K562 (cell line): ENCODE data around the gene GALM. TPM values are rescaled to one million over a fixed set of nuclear protein-coding genes. Genes with fewer than 3 reads are reported as not detected.
A peak's percentile ranks its signal among the peaks of the same experiment; 100 is the strongest.

Source experiments
- DACH1 ChIP-seq: fragments of 450-650 bp; IDR thresholded peaks from 2 replicates; pipeline ENCODE4 v1.6.1; 2018; ENCODE audit not compliant: partially characterized antibody
- ELF4 ChIP-seq: fragments of 450-650 bp; formaldehyde crosslinking; IDR thresholded peaks from 2 replicates; pipeline ENCODE4 v1.4.0; 2022; ENCODE audit warnings: missing genetic modification characterization
- FOXA3 ChIP-seq, 2 experiments: fragments of 450-650 bp in 1 of 2; sonication (generic) in 1 of 2; formaldehyde crosslinking; IDR thresholded peaks in 1 of 2; conservative IDR thresholded peaks in 1 of 2; 2 replicates each; pipeline versions ENCODE4 v1.4.0 to v1.8.0; 2020 to 2022; ENCODE audit warnings: mild to moderate bottlenecking in 2 of 2, missing genetic modification reagents in 1 of 2
- GTF2F1 ChIP-seq: IDR thresholded peaks from 2 replicates; pipeline ENCODE4 v1.6.1; 2011; ENCODE audit warnings: low read depth, low read length, improper control_type of control experiment
- MAFF ChIP-seq: IDR thresholded peaks from 2 replicates; pipeline ENCODE4 v1.6.1; 2012; ENCODE audit warnings: low read length, improper control_type of control experiment
- MCM2 ChIP-seq: fragments of 450-650 bp; IDR thresholded peaks from 2 replicates; pipeline ENCODE4 v1.6.1; 2017; ENCODE audit warnings: low read depth, mild to moderate bottlenecking
- NONO ChIP-seq, 2 experiments: fragments of 200-400 bp in 1 of 2; fragments of 450-650 bp in 1 of 2; formaldehyde crosslinking in 1 of 2; IDR thresholded peaks; 2 replicates each; pipeline ENCODE4 v1.6.1; 2017; ENCODE audit warnings: low read depth in 2 of 2, mild to moderate bottlenecking in 2 of 2, moderate library complexity in 2 of 2, low read length in 1 of 2
- NR2C1 ChIP-seq, 2 experiments: fragments of 450-650 bp; IDR thresholded peaks; 2 replicates each; pipeline ENCODE4 v1.6.1; 2017; ENCODE audit warnings: mild to moderate bottlenecking in 2 of 2, antibody characterized with exemption in 1 of 2, inconsistent platforms in 1 of 2, missing compliant biosample characterization in 1 of 2, missing genetic modification characterization in 1 of 2
- PTBP1 ChIP-seq: fragments of 200-400 bp; formaldehyde crosslinking; IDR thresholded peaks from 2 replicates; pipeline ENCODE4 v1.6.1; 2017; ENCODE audit warnings: low read depth, low read length
- RBM17 ChIP-seq: fragments of 200-400 bp; formaldehyde crosslinking; IDR thresholded peaks from 2 replicates; pipeline ENCODE4 v1.6.1; 2017; ENCODE audit warnings: low read depth, mild to moderate bottlenecking, low read length, borderline replicate concordance
- SOX6 ChIP-seq: fragments of 450-650 bp; IDR thresholded peaks from 2 replicates; pipeline ENCODE4 v1.6.1; 2014; ENCODE audit warnings: mild to moderate bottlenecking
- TCF7L2 ChIP-seq: fragments of 150-350 bp; IDR thresholded peaks from 2 replicates; pipeline ENCODE4 v1.6.1; 2016; ENCODE audit warnings: low read depth, mild to moderate bottlenecking, low read length, moderate library complexity
- ZNF217 ChIP-seq: sonication (generic); formaldehyde crosslinking; IDR thresholded peaks from 2 replicates; pipeline ENCODE4 v1.8.0; 2022; ENCODE audit warnings: mild to moderate bottlenecking, missing genetic modification reagents
- ZNF274 ChIP-seq: IDR thresholded peaks from 2 replicates; pipeline ENCODE4 v1.6.1; 2011; ENCODE audit warnings: low read depth, mild to moderate bottlenecking, low read length, moderate library complexity, borderline replicate concordance
- ZNF282 ChIP-seq: sonication (generic); formaldehyde crosslinking; IDR thresholded peaks from 2 replicates; pipeline ENCODE4 v1.8.1; 2023; ENCODE audit warnings: missing genetic modification reagents
- ZNF316 ChIP-seq: fragments of 450-650 bp; IDR thresholded peaks from 2 replicates; pipeline ENCODE4 v1.6.1; 2016
- ZNF644 ChIP-seq: fragments of 200-800 bp; sonication (Bioruptor generic); IDR thresholded peaks from 2 replicates; pipeline ENCODE4 v1.6.1; 2016; ENCODE audit warnings: low read depth, missing genetic modification characterization, missing compliant biosample characterization
- ZNF785 ChIP-seq: fragments of 250-450 bp; sonication (Bioruptor Pico); IDR thresholded peaks from 2 replicates; pipeline ENCODE4 v1.4.0; 2020; ENCODE audit warnings: mild to moderate bottlenecking
- polyA plus RNA-seq, 8 experiments: library from polyadenylated mRNA; depleted of rRNA in 4 of 8; stranded (reverse) in 5 of 8; unstranded in 3 of 8; fragments of >200 nt; fragmentation: Nextera tagmentation in 2 of 8; fragmentation: Illumina TruSeq in 1 of 8; extraction: Ambion mirVana in 2 of 8; extraction: Trizol in 1 of 8; gene quantifications; 2 replicates each; pipeline versions ENCODE4 v1.2.1 to v1.2.3, GENCODE V29; 2011 to 2014; ENCODE audit warnings: inconsistent platforms in 1 of 8, missing spikeins in 1 of 8
- total RNA-seq, 7 experiments: library from RNA; depleted of rRNA in 6 of 7; stranded (reverse); fragments of >200 nt in 6 of 7; fragmentation: Illumina TruSeq in 2 of 7; extraction: Trizol in 2 of 7; gene quantifications; 2 replicates each; pipeline versions ENCODE4 v1.2.1 to v1.2.3, GENCODE V29; 2011 to 2021; ENCODE audit warnings: low replicate concordance in 1 of 7
- TF ChIP-seq, protein P1 (sequence below): IDR thresholded peaks from 2 replicates; pipeline ENCODE4 v1.6.1; 2016; ENCODE audit warnings: missing genetic modification characterization, missing compliant biosample characterization
- TF ChIP-seq, protein P2 (sequence below): sonication (generic); formaldehyde crosslinking; IDR thresholded peaks from 2 replicates; pipeline ENCODE4 v1.5.0; 2020; ENCODE audit warnings: missing genetic modification reagents
- TF ChIP-seq, protein P3 (sequence below): fragments of 450-650 bp; IDR thresholded peaks from 2 replicates; pipeline ENCODE4 v1.6.1; 2018; ENCODE audit not compliant: partially characterized antibody
- TF ChIP-seq, protein P4 (sequence below): fragments of 250-450 bp; sonication (Bioruptor Pico); IDR thresholded peaks from 2 replicates; pipeline ENCODE4 v1.5.0; 2021

The GALM gene
- total and polyA plus RNA-seq, 9 of the 15 experiments (the other 6 are each of a cell fraction or from before 2014, with no cell fraction given), result 22.1 to 51.7 (median 27.9) TPM

DNA sequence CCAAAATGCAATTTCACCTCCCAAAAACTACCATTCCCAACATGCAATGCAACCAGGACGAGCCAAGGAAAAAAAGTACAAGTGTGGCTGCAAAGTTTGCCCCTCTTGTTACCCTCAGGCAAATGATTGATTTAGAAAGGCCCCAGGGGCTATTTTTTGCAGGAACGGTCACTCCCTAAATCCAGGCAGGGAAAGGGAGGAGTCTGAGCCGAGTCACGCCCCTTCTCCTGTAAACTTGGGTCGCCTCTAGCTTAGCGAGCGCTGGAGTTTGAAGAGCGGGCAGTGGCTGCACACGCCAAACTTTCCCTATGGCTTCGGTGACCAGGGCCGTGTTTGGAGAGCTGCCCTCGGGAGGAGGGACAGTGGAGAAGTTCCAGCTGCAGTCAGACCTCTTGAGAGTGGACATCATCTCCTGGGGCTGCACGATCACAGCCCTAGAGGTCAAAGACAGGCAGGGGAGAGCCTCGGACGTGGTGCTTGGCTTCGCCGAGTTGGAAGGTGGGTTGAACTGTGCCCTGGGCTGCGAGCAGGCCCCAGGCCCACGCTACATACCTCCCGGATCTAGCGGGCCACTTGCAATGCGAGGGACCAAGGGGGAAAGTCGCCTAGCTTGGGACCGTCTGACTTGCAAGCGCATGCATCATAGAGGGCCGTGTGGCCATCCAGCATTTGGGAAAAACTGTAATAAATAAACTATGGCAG, at the start of gene GALM (continued):
- TF ChIP-seq, protein P1, sequence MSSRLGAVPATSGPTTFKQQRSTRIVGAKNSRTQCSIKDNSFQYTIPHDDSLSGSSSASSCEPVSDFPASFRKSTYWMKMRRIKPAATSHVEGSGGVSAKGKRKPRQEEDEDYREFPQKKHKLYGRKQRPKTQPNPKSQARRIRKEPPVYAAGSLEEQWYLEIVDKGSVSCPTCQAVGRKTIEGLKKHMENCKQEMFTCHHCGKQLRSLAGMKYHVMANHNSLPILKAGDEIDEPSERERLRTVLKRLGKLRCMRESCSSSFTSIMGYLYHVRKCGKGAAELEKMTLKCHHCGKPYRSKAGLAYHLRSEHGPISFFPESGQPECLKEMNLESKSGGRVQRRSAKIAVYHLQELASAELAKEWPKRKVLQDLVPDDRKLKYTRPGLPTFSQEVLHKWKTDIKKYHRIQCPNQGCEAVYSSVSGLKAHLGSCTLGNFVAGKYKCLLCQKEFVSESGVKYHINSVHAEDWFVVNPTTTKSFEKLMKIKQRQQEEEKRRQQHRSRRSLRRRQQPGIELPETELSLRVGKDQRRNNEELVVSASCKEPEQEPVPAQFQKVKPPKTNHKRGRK (tag), result no peak
- no peak for TF ChIP-seq GTF2F1
- no peak for TF ChIP-seq PTBP1
- TF ChIP-seq, protein P2, sequence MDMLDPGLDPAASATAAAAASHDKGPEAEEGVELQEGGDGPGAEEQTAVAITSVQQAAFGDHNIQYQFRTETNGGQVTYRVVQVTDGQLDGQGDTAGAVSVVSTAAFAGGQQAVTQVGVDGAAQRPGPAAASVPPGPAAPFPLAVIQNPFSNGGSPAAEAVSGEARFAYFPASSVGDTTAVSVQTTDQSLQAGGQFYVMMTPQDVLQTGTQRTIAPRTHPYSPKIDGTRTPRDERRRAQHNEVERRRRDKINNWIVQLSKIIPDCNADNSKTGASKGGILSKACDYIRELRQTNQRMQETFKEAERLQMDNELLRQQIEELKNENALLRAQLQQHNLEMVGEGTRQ, result no peak
- peak in 1 of 2 experiments; percentile 37; a peak in 1 of 4 replicates for TF ChIP-seq FOXA3 (CRISPR knock-in tag; conservative IDR thresholded peaks at IDR 0.05 in 1 of 2, IDR thresholded peaks at IDR 0.05 in 1 of 2)
- TF ChIP-seq MCM2, result no peak
- TF ChIP-seq ZNF217 (CRISPR knock-in tag), result no peak
- no peak for TF ChIP-seq RBM17
- peak; percentile 3; the same call in 1 of the 2 replicates for TF ChIP-seq MAFF
- TF ChIP-seq SOX6, result no peak
- TF ChIP-seq ZNF274, result no peak
- no peak for TF ChIP-seq ZNF785 (CRISPR knock-in tag)
- no peak for TF ChIP-seq ELF4 (CRISPR knock-in tag)
- no peak for TF ChIP-seq DACH1
- no peak for TF ChIP-seq NONO (IDR thresholded peaks at IDR 0.05; ENCODE audit: low read depth in 2 of 2, low read length in 1 of 2)
- TF ChIP-seq, protein P3, sequence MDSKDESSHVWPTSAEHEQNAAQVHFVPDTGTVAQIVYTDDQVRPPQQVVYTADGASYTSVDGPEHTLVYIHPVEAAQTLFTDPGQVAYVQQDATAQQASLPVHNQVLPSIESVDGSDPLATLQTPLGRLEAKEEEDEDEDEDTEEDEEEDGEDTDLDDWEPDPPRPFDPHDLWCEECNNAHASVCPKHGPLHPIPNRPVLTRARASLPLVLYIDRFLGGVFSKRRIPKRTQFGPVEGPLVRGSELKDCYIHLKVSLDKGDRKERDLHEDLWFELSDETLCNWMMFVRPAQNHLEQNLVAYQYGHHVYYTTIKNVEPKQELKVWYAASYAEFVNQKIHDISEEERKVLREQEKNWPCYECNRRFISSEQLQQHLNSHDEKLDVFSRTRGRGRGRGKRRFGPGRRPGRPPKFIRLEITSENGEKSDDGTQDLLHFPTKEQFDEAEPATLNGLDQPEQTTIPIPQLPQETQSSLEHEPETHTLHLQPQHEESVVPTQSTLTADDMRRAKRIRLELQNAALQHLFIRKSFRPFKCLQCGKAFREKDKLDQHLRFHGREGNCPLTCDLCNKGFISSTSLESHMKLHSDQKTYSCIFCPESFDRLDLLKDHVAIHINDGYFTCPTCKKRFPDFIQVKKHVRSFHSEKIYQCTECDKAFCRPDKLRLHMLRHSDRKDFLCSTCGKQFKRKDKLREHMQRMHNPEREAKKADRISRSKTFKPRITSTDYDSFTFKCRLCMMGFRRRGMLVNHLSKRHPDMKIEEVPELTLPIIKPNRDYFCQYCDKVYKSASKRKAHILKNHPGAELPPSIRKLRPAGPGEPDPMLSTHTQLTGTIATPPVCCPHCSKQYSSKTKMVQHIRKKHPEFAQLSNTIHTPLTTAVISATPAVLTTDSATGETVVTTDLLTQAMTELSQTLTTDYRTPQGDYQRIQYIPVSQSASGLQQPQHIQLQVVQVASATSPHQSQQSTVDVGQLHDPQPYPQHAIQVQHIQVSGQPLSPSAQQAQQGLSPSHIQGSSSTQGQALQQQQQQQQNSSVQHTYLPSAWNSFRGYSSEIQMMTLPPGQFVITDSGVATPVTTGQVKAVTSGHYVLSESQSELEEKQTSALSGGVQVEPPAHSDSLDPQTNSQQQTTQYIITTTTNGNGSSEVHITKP, result peak; percentile 95
- peak; percentile 83; the same call in 1 of the 2 replicates for TF ChIP-seq ZNF644 (tag)
- TF ChIP-seq ZNF316, result no peak
- peak; percentile 80 for TF ChIP-seq NR2C1 (IDR thresholded peaks at IDR 0.05)
- TF ChIP-seq NR2C1 (tag; IDR thresholded peaks at IDR 0.05), result peak; percentile 94
- TF ChIP-seq TCF7L2, result no peak
- TF ChIP-seq, protein P4, sequence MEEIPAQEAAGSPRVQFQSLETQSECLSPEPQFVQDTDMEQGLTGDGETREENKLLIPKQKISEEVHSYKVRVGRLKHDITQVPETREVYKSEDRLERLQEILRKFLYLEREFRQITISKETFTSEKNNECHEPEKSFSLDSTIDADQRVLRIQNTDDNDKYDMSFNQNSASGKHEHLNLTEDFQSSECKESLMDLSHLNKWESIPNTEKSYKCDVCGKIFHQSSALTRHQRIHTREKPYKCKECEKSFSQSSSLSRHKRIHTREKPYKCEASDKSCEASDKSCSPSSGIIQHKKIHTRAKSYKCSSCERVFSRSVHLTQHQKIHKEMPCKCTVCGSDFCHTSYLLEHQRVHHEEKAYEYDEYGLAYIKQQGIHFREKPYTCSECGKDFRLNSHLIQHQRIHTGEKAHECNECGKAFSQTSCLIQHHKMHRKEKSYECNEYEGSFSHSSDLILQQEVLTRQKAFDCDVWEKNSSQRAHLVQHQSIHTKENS (CRISPR knock-in tag), result no peak
- no peak for TF ChIP-seq ZNF282 (CRISPR knock-in tag)
